ENCODE results near the gene AMN1.

DNA sequence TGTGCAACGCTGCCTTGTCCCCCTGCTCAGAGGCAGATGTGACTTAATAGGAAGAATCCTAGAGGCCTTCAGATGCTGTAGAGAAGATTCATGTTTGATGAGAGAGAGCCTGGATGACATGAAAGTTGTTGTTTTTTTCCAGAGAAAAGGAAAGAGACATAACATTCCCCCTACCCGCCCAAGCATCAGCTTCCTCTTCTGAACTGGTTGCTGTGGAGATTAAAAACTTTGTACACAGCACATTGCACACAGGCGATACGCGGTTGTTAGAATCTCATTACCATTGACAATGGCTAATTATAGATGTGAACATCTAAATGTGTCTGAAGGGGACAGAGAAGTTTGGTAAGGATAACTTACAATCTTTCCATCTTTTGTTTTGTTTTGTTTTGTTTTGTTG, 82.9 kb downstream of the AMN1 start:
- TF ChIP-seq EZH2 (IDR thresholded peaks at IDR 0.05; ENCODE audit: low read length, unreplicated experiment) (no peak), CTCF (conservative IDR thresholded peaks at IDR 0.05; ENCODE audit: low read depth, low read length) (no peak)

All from PC-3 (cell line).